OCI-LY3 (cell line): ENCODE data around the gene SLC7A1.
"Not testable (repeated sequence)": the region's sequence is repeated elsewhere in the genome, so short reads cannot be mapped to it uniquely, and the experiment has no call there.

ENCODE experiments used
- H2AFZ ChIP-seq: fragments of 200-600, 300-600 bp; shearing (Covaris generic); 2 replicates; pipeline ENCODE4 v1.6.0; 2014; ENCODE audit warnings: antibody characterized with exemption, low read depth, low read length
- H3K27ac ChIP-seq: fragments of 200-600, 300-600 bp; sonication (generic); 2 replicates; pipeline ENCODE4 v1.5.1; 2014; ENCODE audit warnings: mild to moderate bottlenecking, low read length, moderate library complexity, mixed read lengths
- H3K27me3 ChIP-seq: fragments of 200-600, 300-600 bp; sonication (generic); 2 replicates; pipeline ENCODE4 v1.6.1; 2014; ENCODE audit warnings: low read depth, low read length, mixed read lengths
- H3K36me3 ChIP-seq: fragments of 200-600, 300-600 bp; sonication (generic); replicated peaks from 2 replicates; pipeline ENCODE3; 2014; ENCODE audit warnings: low read depth, low read length, mixed read lengths
- H3K4me1 ChIP-seq: fragments of 300-600, 200-600 bp; sonication (generic); 2 replicates; pipeline ENCODE4 v1.6.1; 2014; ENCODE audit warnings: low read length, mixed read lengths
- H3K4me2 ChIP-seq: fragments of 200-600, 300-600 bp; sonication (generic); 2 replicates; pipeline ENCODE4 v1.6.1; 2014; ENCODE audit warnings: low read length, mixed read lengths
- H3K4me3 ChIP-seq: fragments of 300-600, 200-600 bp; sonication (generic); 2 replicates; pipeline ENCODE4 v1.5.1; 2014; ENCODE audit warnings: antibody characterized with exemption, mild to moderate bottlenecking, low read length, moderate library complexity
- H3K79me2 ChIP-seq: fragments of 300-600, 200-600 bp; shearing (Covaris generic); 2 replicates; pipeline ENCODE4 v1.6.1; 2014; ENCODE audit warnings: mild to moderate bottlenecking, low read length, mixed read lengths
- H3K9ac ChIP-seq: fragments of 300-600, 200-600 bp; shearing (Covaris generic); 2 replicates; pipeline ENCODE4 v1.6.0; 2014; ENCODE audit warnings: mild to moderate bottlenecking, low read length, moderate library complexity
- H3K9me3 ChIP-seq: fragments of 200-600, 300-600 bp; shearing (Covaris generic); 2 replicates; pipeline ENCODE4 v1.6.1; 2014; ENCODE audit warnings: low read length, mixed read lengths; ENCODE audit not compliant: insufficient read depth
- H4K20me1 ChIP-seq: fragments of 200-600, 300-600 bp; sonication (generic); 2 replicates; pipeline ENCODE4 v1.6.1; 2016; ENCODE audit warnings: low read length, mixed read lengths; ENCODE audit not compliant: insufficient read depth
- EZH2phosphoT487 ChIP-seq: fragments of 200-600 bp; shearing (Covaris generic); IDR thresholded peaks from 2 replicates; pipeline ENCODE4 v1.6.1; 2018; ENCODE audit warnings: antibody characterized with exemption, mixed run types, low read depth
- TF ChIP-seq, protein P1 (sequence below): fragments of 200-600, 300-600 bp; sonication (generic); IDR thresholded peaks from 2 replicates; pipeline ENCODE4 v1.5.1; 2014; ENCODE audit warnings: antibody characterized with exemption, low read length, low read depth

The SLC7A1 gene

DNA sequence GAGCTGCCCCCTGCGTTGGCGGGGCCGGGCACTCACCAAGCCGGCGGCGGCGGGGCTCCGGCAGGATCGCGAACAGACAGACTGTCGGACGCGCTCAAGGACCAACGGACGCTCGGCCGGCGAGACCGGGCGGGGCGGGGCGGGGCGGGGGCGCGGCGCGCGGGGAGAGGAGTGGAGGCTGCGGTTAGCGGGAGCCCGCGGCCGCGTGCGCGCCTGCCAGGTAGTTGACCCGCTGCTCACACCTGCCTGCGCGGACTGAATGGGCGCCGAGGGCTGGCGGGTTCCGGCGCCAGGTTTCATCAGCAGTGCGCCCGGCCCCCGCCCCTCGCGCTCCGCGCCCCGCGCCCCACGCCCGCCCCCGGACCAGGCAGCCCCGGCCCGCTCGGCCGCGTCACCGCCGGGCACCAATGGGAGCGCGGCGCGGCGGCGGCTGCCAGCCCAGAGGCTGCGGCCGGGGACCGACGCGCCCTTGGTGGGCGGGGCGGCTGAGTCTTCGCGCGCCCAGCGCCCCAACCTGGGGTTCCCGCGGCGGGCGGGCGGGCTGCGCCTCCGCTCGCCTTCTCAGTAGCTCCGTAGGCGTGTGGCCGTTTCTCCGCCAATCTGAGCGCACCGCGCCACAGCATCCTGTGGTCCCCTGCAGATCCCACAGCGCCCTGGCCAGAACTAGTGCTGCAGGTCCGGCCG, at the start of gene SLC7A1:
SLC7A1 (minus strand) TSS at position 309 of the 684 bp plus-strand sequence. CDS start 59,500 bp downstream, outside the sequence.
- peaks cover 48% of the 10 kb centered on the region for H3K79me2 ChIP-seq

GRCh38 chr13:29640665-29641064, 45.2 kb upstream of the SLC7A1 start:
- H3K27me3 ChIP-seq, result no peaks in the 10 kb centered on the region
- no peak overlapping the region for H3K4me3 ChIP-seq
- H3K9me3 ChIP-seq, result no peaks in the 10 kb centered on the region
- no peak for TF ChIP-seq EZH2phosphoT487
- TF ChIP-seq, protein P1, sequence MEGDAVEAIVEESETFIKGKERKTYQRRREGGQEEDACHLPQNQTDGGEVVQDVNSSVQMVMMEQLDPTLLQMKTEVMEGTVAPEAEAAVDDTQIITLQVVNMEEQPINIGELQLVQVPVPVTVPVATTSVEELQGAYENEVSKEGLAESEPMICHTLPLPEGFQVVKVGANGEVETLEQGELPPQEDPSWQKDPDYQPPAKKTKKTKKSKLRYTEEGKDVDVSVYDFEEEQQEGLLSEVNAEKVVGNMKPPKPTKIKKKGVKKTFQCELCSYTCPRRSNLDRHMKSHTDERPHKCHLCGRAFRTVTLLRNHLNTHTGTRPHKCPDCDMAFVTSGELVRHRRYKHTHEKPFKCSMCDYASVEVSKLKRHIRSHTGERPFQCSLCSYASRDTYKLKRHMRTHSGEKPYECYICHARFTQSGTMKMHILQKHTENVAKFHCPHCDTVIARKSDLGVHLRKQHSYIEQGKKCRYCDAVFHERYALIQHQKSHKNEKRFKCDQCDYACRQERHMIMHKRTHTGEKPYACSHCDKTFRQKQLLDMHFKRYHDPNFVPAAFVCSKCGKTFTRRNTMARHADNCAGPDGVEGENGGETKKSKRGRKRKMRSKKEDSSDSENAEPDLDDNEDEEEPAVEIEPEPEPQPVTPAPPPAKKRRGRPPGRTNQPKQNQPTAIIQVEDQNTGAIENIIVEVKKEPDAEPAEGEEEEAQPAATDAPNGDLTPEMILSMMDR, result no peak
- no peaks in the 10 kb centered on the region for H3K4me1 ChIP-seq
- H3K79me2 ChIP-seq, result no peaks in the 10 kb centered on the region
- H4K20me1 ChIP-seq, result no peaks in the 10 kb centered on the region
- H3K36me3 ChIP-seq, result no peaks in the 10 kb centered on the region
- H3K9ac ChIP-seq, result no peak overlapping the region
- H2AFZ ChIP-seq, result no peak overlapping the region
- H3K27ac ChIP-seq, result no peak overlapping the region
- H3K4me2 ChIP-seq, result no peak overlapping the region

More for the DNA sequence above, at the start of gene SLC7A1:
- H3K4me1 ChIP-seq, result peaks cover 21% of the 10 kb centered on the region
- H2AFZ ChIP-seq, result peak within 1 kb of the TSS; percentile 65
- H3K4me2 ChIP-seq, result peak within 1 kb of the TSS; percentile 79
- no peaks in the 10 kb centered on the region for H3K9me3 ChIP-seq
- TF ChIP-seq, protein P1, result no peak
- H3K27ac ChIP-seq, result peak within 1 kb of the TSS; percentile 63
- H3K27me3 ChIP-seq, result no peaks in the 10 kb centered on the region
- peak within 1 kb of the TSS; percentile 98 for H3K9ac ChIP-seq
- peak within 1 kb of the TSS; percentile 81 for H3K4me3 ChIP-seq
- peaks cover 36% of the 10 kb centered on the region for H4K20me1 ChIP-seq
- peaks cover 14% of the 10 kb centered on the region for H3K36me3 ChIP-seq

GRCh38 chr13:29636831-29637230, 41.3 kb upstream of the SLC7A1 start:
- not testable (repeated sequence) for H3K4me2 ChIP-seq, H3K4me1 ChIP-seq, H3K36me3 ChIP-seq, H3K79me2 ChIP-seq, H3K27me3 ChIP-seq, H3K27ac ChIP-seq, H3K4me3 ChIP-seq, H3K9ac ChIP-seq, H4K20me1 ChIP-seq, H3K9me3 ChIP-seq, H2AFZ ChIP-seq

DNA sequence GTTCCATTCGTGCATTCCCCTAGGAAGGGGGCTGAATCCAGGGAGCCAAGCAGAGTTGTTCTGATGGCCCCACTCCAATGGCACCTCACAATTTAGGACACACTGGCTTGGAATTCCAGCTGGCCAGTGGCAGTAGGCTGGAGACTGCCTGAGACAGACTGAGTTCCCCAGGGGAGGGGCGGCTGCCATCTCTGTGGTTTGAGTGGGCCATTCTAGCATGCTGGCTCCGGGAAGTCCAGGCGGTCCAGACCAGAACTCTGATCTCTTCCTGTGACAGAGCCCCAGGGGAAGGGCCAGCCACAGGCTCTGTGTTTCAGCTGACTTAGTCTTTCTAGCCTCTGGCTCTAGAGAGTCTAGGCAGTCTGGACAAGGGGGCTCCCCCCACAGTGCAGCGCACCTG, 29.5 kb upstream of the SLC7A1 start:
- Histone ChIP-seq H3K9me3 (no peaks in the 10 kb centered on the region), H4K20me1 (no peaks in the 10 kb centered on the region), H3K9ac (no peak overlapping the region), H2AFZ (no peak overlapping the region), H3K4me2 (no peak overlapping the region), H3K36me3 (no peaks in the 10 kb centered on the region), H3K27ac (no peak overlapping the region), H3K79me2 (no peaks in the 10 kb centered on the region), H3K4me1 (no peaks in the 10 kb centered on the region), H3K27me3 (peaks cover 8% of the 10 kb centered on the region; the same call in 1 of the 2 replicates), H3K4me3 (no peak overlapping the region)
- TF ChIP-seq EZH2phosphoT487, result no peak
- TF ChIP-seq, protein P1, result no peak
